ENCODE measurements around the gene TRIML2.
"Not testable (repeated sequence)": the region's sequence is repeated elsewhere in the genome, so short reads cannot be mapped to it uniquely, and the experiment has no call there.

TRIML2 gene

GRCh38 chr4:188092824-188093223, 16.6 kb downstream of the TRIML2 start:
- DNase-seq: no peak

- no peak for DNase-seq
These were observed 22.5 kb downstream of the TRIML2 start for GRCh38 chr4:188086858-188087257.

- no peak for DNase-seq
These were observed 26.6 kb downstream of the TRIML2 start for GRCh38 chr4:188082796-188083195.

- DNase-seq: no peak
These were observed 31.3 kb downstream of the TRIML2 start for GRCh38 chr4:188078116-188078515.

GRCh38 chr4:188076169-188076568, 33.2 kb downstream of the TRIML2 start:
- no peak for DNase-seq

GRCh38 chr4:188061083-188061482, 48.3 kb downstream of the TRIML2 start:
- DNase-seq: no peak

- no peak for DNase-seq
These were observed 56.1 kb downstream of the TRIML2 start for GRCh38 chr4:188053302-188053701.

GRCh38 chr4:188046657-188047056, 62.7 kb downstream of the TRIML2 start:
- no peak for DNase-seq

- not testable (repeated sequence) for DNase-seq
These were observed 63.9 kb downstream of the TRIML2 start for GRCh38 chr4:188045461-188045860.

GRCh38 chr4:188043154-188043553, 66.2 kb downstream of the TRIML2 start:
- no peak for DNase-seq

GRCh38 chr4:188042191-188042590, 67.2 kb downstream of the TRIML2 start:
- no peak for DNase-seq

GRCh38 chr4:188041721-188042120, 67.7 kb downstream of the TRIML2 start:
- no peak for DNase-seq

All from NCI-H526 treated with DMSO at 0.1 percent for 48 hours (cell line).